BJ (cell line): ENCODE results near the gene CAPN15. TPM values are rescaled to one million over a fixed set of nuclear protein-coding genes. Genes with fewer than 3 reads are reported as not detected.
A peak's percentile ranks its signal among the peaks of the same experiment; 100 is the strongest.

Source experiments
- CTCF ChIA-PET: fragments of 350-600 bp; formaldehyde crosslinking; extraction: SDS; loops from one replicate; lab custom pipeline; 2021; ENCODE audit warnings: antibody characterized with exemption, inconsistent platforms; lab: Yijun Ruan, JAX
- POLR2A ChIA-PET: fragments of 300-600 bp; sonication (Branson Sonifier 250); formaldehyde crosslinking; extraction: SDS; loops from one replicate; lab custom pipeline; 2021; ENCODE audit warnings: antibody characterized with exemption; lab: Charles Lee
- DNase-seq: peaks from one replicate; pipeline ENCODE4 v3.0.0-alpha.2; 2011; ENCODE audit warnings: low read depth
- H3K27me3 ChIP-seq: 2 replicates; pipeline ENCODE4 v1.6.0; 2011; ENCODE audit warnings: low read length; ENCODE audit not compliant: control insufficient read depth, insufficient read depth
- H3K36me3 ChIP-seq: 2 replicates; pipeline ENCODE4 v1.5.1; 2011; ENCODE audit warnings: low read length; ENCODE audit not compliant: control insufficient read depth, insufficient read depth
- H3K4me3 ChIP-seq: 2 replicates; pipeline ENCODE4 v1.5.1; 2011; ENCODE audit warnings: low read depth, mild to moderate bottlenecking, control low read depth, low read length
- CTCF ChIP-seq: IDR thresholded peaks from 2 replicates; pipeline ENCODE4 v1.5.1; 2011; ENCODE audit warnings: low read depth, mild to moderate bottlenecking, control low read depth, inconsistent platforms, low read length, moderate library complexity; ENCODE audit not compliant: insufficient read depth
- polyA plus RNA-seq: library from polyadenylated mRNA; depleted of rRNA; stranded (reverse); fragments of >200 nt; gene quantifications from 2 replicates; pipeline ENCODE4 v1.2.3, GENCODE V29; 2011

Gene CAPN15
- polyA plus RNA-seq, 1 experiment = 12.9 TPM

GRCh38 chr16:526181-527014 lies 1.1 kb upstream of the CAPN15 start:
- no peak for DNase-seq
- CTCF ChIA-PET = interaction anchor here (0.6 to 1.1 kb wide), 2 partner anchors 12 to 75 kb away, joined by 3 read pairs; no protein-coding TSS in a partner anchor
- no peak for TF ChIP-seq CTCF

GRCh38 chr16:528111-529011 lies 849 bp downstream of the CAPN15 start:
- Histone ChIP-seq H3K27me3 (no peaks in the 10 kb centered on the region), H3K4me3 (peak overlapping the region; percentile 73), H3K36me3 (peaks cover 11% of the 10 kb centered on the region)
- ChIA-PET POLR2A (no interaction called here), CTCF (no interaction called here)
- no peak for TF ChIP-seq CTCF
- DNase-seq = no peak

More at GRCh38 chr16:526181-527014, 1.1 kb upstream of the CAPN15 start:
- no peaks in the 10 kb centered on the region for H3K27me3 ChIP-seq
- H3K4me3 ChIP-seq = peak overlapping the region; percentile 73
- POLR2A ChIA-PET = interaction anchor here (0.6 kb wide), 1 partner anchor 125 kb away, joined by 3 read pairs; no protein-coding TSS in a partner anchor
- peaks cover 12% of the 10 kb centered on the region for H3K36me3 ChIP-seq

GRCh38 chr16:529012-529575 lies 1.6 kb downstream of the CAPN15 start:
- CTCF ChIA-PET = no interaction called here

GRCh38 chr16:530111-530817 lies 2.8 kb downstream of the CAPN15 start:
- CTCF ChIA-PET = no interaction called here
- Histone ChIP-seq H3K4me3 (no peak overlapping the region), H3K27me3 (no peaks in the 10 kb centered on the region), H3K36me3 (peaks cover 9% of the 10 kb centered on the region)
- DNase-seq = no peak
- no peak for TF ChIP-seq CTCF
- POLR2A ChIA-PET = no interaction called here

More at GRCh38 chr16:529012-529575, 1.6 kb downstream of the CAPN15 start:
- Histone ChIP-seq H3K27me3 (no peaks in the 10 kb centered on the region), H3K36me3 (peaks cover 11% of the 10 kb centered on the region), H3K4me3 (peak overlapping the region; percentile 73)
- no peak for DNase-seq
- POLR2A ChIA-PET = no interaction called here
- TF ChIP-seq CTCF = no peak
